Measurements from ENCODE around the gene ZNF500.

The ZNF500 gene

GRCh38 chr16:4734730-4735535 lies 32.0 kb downstream of the ZNF500 start (continued):
- TF ChIP-seq PRDM10 (tag by site-specific recombination; IDR thresholded peaks at IDR 0.05) = no peak
- no peak for TF ChIP-seq ZNF175 (tag by site-specific recombination; IDR thresholded peaks at IDR 0.05)
- no peak for TF ChIP-seq ZNF302 (tag by site-specific recombination; IDR thresholded peaks at IDR 0.05; ENCODE audit: low read depth)
- TF ChIP-seq TSHZ1 (tag by site-specific recombination; IDR thresholded peaks at IDR 0.05; ENCODE audit: borderline replicate concordance) = no peak
- TF ChIP-seq ZNF549 (tag by site-specific recombination; IDR thresholded peaks at IDR 0.05) = no peak
- TF ChIP-seq SCRT2 (tag by site-specific recombination; IDR thresholded peaks at IDR 0.05) = peak; percentile 76
- TF ChIP-seq ZNF404 (tag by site-specific recombination; IDR thresholded peaks at IDR 0.05) = no peak
- TF ChIP-seq ZNF23 (tag by site-specific recombination; IDR thresholded peaks at IDR 0.05; ENCODE audit: borderline replicate concordance) = no peak
- no peak for TF ChIP-seq ZNF398 (tag by site-specific recombination; IDR thresholded peaks at IDR 0.05)
- no peak for TF ChIP-seq ZFHX2 (tag by site-specific recombination; conservative IDR thresholded peaks at IDR 0.05)
- TF ChIP-seq ZNF211 (tag by site-specific recombination; IDR thresholded peaks at IDR 0.05; ENCODE audit: low read depth) = no peak
- peak; percentile 84; the same call in 1 of the 2 replicates for TF ChIP-seq GLI4 (tag by site-specific recombination; IDR thresholded peaks at IDR 0.05)
- TF ChIP-seq ZNF10 (tag by site-specific recombination; IDR thresholded peaks at IDR 0.05) = 0 out of 2 replicates have a peak, but pooled peaks have one; percentile 26
- no peak for TF ChIP-seq ZNF623 (tag by site-specific recombination; IDR thresholded peaks at IDR 0.05)
- TF ChIP-seq SP3 (tag by site-specific recombination; IDR thresholded peaks at IDR 0.05) = no peak
- TF ChIP-seq ZNF785 (tag by site-specific recombination; IDR thresholded peaks at IDR 0.05) = no peak
- no peak for TF ChIP-seq ZNF548 (tag by site-specific recombination; IDR thresholded peaks at IDR 0.05)
- 0 out of 2 replicates have a peak, but pooled peaks have one; percentile 8 for TF ChIP-seq ZNF449 (tag by site-specific recombination; IDR thresholded peaks at IDR 0.05)
- TF ChIP-seq ZBTB1 (tag by site-specific recombination; IDR thresholded peaks at IDR 0.05) = 0 out of 2 replicates have a peak, but pooled peaks have one; percentile 8
- TF ChIP-seq ZNF274 (IDR thresholded peaks at IDR 0.05; ENCODE audit: low read length) = no peak
- TF ChIP-seq ZNF274 (tag by site-specific recombination; IDR thresholded peaks at IDR 0.05; ENCODE audit: borderline replicate concordance) = no peak
- no peak for TF ChIP-seq ZNF133 (tag by site-specific recombination; IDR thresholded peaks at IDR 0.05)
- no peak for TF ChIP-seq ZXDB (tag by site-specific recombination; IDR thresholded peaks at IDR 0.05)
- peak; percentile 64; the same call in 1 of the 2 replicates for TF ChIP-seq ZNF600 (tag by site-specific recombination; IDR thresholded peaks at IDR 0.05)
- no peak for TF ChIP-seq ZNF311 (tag by site-specific recombination; IDR thresholded peaks at IDR 0.05; ENCODE audit: borderline replicate concordance)
- peak; percentile 92 for TF ChIP-seq MYNN (tag by site-specific recombination; IDR thresholded peaks at IDR 0.05; ENCODE audit: borderline replicate concordance)

All from HEK293 (cell line).